GM21528 (cell line): ENCODE results near the gene CDS1.

Source experiments
- ATAC-seq: cut with Tn5 transposase; IDR thresholded peaks from one replicate; pipeline ENCODE4 v1.9.1; 2021; ENCODE audit warnings: mild to moderate bottlenecking, moderate library complexity; ENCODE audit not compliant: unreplicated experiment, low FRiP score

The CDS1 gene

GRCh38 chr4:84699001-84699671, 116.2 kb downstream of the CDS1 start:
- no peak for ATAC-seq
